Fibroblast of lung (primary cell): ENCODE measurements around the gene MCCD1. TPM values are rescaled to one million over a fixed set of nuclear protein-coding genes. Genes with fewer than 3 reads are reported as not detected.

Experiments used
- DNase-seq, 2 donors: peaks; one replicate each; pipeline versions ENCODE4 v3.0.0 to v3.0.0-alpha.2; 2010; ENCODE audit warnings: low read depth in 2 of 2
- H2AFZ ChIP-seq: 2 replicates; pipeline ENCODE4 v1.5.1; 2012; ENCODE audit warnings: low read length, control low read depth, inconsistent platforms
- H3K27ac ChIP-seq: 2 replicates; pipeline ENCODE4 v1.5.1; 2011; ENCODE audit warnings: low read length, control low read depth; ENCODE audit not compliant: insufficient read depth
- H3K27me3 ChIP-seq: 2 replicates; pipeline ENCODE4 v1.5.1; 2011; ENCODE audit warnings: mild to moderate bottlenecking, low read length; ENCODE audit not compliant: control insufficient read depth, insufficient read depth
- H3K36me3 ChIP-seq: 2 replicates; pipeline ENCODE4 v1.5.1; 2011; ENCODE audit warnings: low read length; ENCODE audit not compliant: control insufficient read depth, insufficient read depth
- H3K4me1 ChIP-seq: 2 replicates; pipeline ENCODE4 v1.5.1; 2011; ENCODE audit warnings: low read length; ENCODE audit not compliant: control insufficient read depth, insufficient read depth; ENCODE audit errors: extremely low read depth
- H3K4me2 ChIP-seq: 2 replicates; pipeline ENCODE4 v1.5.1; 2011; ENCODE audit warnings: low read length, control low read depth; ENCODE audit not compliant: insufficient read depth; ENCODE audit errors: extremely low read depth
- H3K4me3 ChIP-seq, 4 experiments: fragments of 200-600 bp in 1 of 4; sonication (generic) in 1 of 4; replicated peaks in 1 of 4; 2 replicates each; pipeline ENCODE4 v1.5.1; 2011 to 2016; ENCODE audit warnings: low read length in 4 of 4, low read depth in 3 of 4, mild to moderate bottlenecking in 3 of 4, control low read depth in 2 of 4, inconsistent platforms in 1 of 4, mixed read lengths in 1 of 4; ENCODE audit not compliant: insufficient read depth in 1 of 4; ENCODE audit errors: control extremely low read depth in 1 of 4
- H3K79me2 ChIP-seq: 2 replicates; pipeline ENCODE4 v1.5.1; 2012; ENCODE audit warnings: mild to moderate bottlenecking, low read length, inconsistent platforms; ENCODE audit not compliant: control insufficient read depth, insufficient read depth
- H3K9ac ChIP-seq: 2 replicates; pipeline ENCODE4 v1.5.1; 2011; ENCODE audit warnings: mild to moderate bottlenecking, low read length, control low read depth; ENCODE audit not compliant: insufficient read depth
- H3K9me3 ChIP-seq: 2 replicates; pipeline ENCODE4 v1.5.1; 2012; ENCODE audit warnings: low read depth, low read length; ENCODE audit not compliant: control insufficient read depth, insufficient read depth
- H4K20me1 ChIP-seq: 2 replicates; pipeline ENCODE4 v1.5.1; 2011; ENCODE audit warnings: low read length; ENCODE audit not compliant: control insufficient read depth, insufficient read depth; ENCODE audit errors: extremely low read depth
- EZH2 ChIP-seq: IDR thresholded peaks from 2 replicates; pipeline ENCODE4 v1.5.1; 2012; ENCODE audit warnings: low read length, control low read depth, mild to moderate bottlenecking; ENCODE audit errors: missing control alignments
- polyA plus RNA-seq, 2 donors: library from polyadenylated mRNA; depleted of rRNA in 1 of 2; stranded (reverse) in 1 of 2; unstranded in 1 of 2; fragments of >200 nt; gene quantifications; 2 replicates each; pipeline ENCODE4 v1.2.1, GENCODE V29; 2011 to 2012; ENCODE audit warnings: missing spikeins in 1 of 2
- total RNA-seq: library from RNA; depleted of rRNA; stranded (reverse); fragments of >200 nt; gene quantifications from 2 replicates; pipeline ENCODE4 v1.2.1, GENCODE V29; 2014
- TF ChIP-seq, protein P1 (sequence below), 2 donors: IDR thresholded peaks in 1 of 2; conservative IDR thresholded peaks in 1 of 2; 1 replicate in 1 of 2; 2 replicates in 1 of 2; pipeline ENCODE4 v1.5.1; 2011 to 2012; ENCODE audit warnings: low read length in 2 of 2, control low read depth in 1 of 2, inconsistent platforms in 1 of 2, low read depth in 1 of 2, mild to moderate bottlenecking in 1 of 2

The MCCD1 gene
- total and polyA plus RNA-seq, 2 donors (not counting 1 experiment from before 2014, with no cell fraction given): not detected

DNA sequence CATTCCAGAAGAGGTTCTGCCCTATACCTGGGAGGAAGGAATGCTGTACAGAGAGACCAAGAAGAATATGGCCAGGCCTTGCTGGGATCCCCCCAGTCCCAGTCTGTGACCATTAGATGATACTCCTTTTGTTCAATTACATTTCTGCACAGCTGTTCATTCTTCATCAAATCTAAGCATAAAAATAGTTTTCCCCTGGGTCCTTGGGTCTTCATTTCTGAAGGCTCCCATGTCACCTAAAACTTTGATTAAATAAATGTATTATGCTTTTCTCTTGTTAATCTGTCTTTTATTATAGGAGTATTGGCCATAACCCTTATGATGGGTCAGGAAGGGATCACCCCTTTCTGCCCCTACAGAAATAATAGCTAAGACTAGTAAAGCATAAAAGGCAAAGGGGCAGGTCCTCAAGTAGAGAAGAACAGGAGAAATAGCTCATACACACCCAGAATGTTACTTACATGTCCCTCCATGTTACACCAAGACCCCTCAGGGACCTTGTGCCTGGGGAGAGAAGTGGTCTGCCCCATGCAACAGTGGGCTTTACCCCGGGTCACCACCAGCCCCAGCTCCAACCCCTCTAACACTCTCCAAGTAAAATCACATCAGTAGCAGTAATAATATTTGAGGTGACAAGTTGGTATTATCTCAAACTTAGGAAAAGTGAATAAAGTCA, 41.2 kb downstream of the MCCD1 start:
- Histone ChIP-seq H3K79me2 (no peaks in the 10 kb centered on the region), H3K4me2 (no peak overlapping the region), H4K20me1 (no peaks in the 10 kb centered on the region), H3K4me3 (no peak overlapping the region), H3K27ac (no peak overlapping the region), H3K4me1 (no peaks in the 10 kb centered on the region), H3K27me3 (peaks cover 19% of the 10 kb centered on the region), H3K9ac (no peak overlapping the region), H2AFZ (no peak overlapping the region), H3K9me3 (no peaks in the 10 kb centered on the region), H3K36me3 (no peaks in the 10 kb centered on the region)
- no peak for DNase-seq
- TF ChIP-seq, protein P1, sequence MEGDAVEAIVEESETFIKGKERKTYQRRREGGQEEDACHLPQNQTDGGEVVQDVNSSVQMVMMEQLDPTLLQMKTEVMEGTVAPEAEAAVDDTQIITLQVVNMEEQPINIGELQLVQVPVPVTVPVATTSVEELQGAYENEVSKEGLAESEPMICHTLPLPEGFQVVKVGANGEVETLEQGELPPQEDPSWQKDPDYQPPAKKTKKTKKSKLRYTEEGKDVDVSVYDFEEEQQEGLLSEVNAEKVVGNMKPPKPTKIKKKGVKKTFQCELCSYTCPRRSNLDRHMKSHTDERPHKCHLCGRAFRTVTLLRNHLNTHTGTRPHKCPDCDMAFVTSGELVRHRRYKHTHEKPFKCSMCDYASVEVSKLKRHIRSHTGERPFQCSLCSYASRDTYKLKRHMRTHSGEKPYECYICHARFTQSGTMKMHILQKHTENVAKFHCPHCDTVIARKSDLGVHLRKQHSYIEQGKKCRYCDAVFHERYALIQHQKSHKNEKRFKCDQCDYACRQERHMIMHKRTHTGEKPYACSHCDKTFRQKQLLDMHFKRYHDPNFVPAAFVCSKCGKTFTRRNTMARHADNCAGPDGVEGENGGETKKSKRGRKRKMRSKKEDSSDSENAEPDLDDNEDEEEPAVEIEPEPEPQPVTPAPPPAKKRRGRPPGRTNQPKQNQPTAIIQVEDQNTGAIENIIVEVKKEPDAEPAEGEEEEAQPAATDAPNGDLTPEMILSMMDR (conservative IDR thresholded peaks at IDR 0.05 in 1 of 2, IDR thresholded peaks at IDR 0.05 in 1 of 2; ENCODE audit: low read depth in 1 of 2, low read length in 2 of 2): no peak
- no peak for TF ChIP-seq EZH2

DNA sequence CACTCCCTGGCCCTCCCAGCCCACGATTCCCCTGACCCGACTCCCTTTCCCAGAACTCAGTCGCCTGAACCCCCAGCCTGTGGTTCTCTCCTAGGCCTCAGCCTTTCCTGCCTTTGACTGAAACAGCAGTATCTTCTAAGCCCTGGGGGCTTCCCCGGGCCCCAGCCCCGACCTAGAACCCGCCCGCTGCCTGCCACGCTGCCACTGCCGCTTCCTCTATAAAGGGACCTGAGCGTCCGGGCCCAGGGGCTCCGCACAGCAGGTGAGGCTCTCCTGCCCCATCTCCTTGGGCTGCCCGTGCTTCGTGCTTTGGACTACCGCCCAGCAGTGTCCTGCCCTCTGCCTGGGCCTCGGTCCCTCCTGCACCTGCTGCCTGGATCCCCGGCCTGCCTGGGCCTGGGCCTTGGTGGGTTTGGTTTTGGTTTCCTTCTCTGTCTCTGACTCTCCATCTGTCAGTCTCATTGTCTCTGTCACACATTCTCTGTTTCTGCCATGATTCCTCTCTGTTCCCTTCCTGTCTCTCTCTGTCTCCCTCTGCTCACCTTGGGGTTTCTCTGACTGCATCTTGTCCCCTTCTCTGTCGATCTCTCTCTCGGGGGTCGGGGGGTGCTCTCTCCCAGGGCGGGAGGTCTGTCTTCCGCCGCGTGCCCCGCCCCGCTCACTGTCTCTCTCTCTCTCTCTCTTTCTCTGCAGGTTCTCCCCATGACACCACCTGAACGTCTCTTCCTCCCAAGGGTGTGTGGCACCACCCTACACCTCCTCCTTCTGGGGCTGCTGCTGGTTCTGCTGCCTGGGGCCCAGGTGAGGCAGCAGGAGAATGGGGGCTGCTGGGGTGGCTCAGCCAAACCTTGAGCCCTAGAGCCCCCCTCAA, 43.5 kb downstream of the MCCD1 start, which contains the start of gene LTA:
TSS of gene LTA (plus strand) at position 249 of the 871 bp plus-strand sequence. CDS start at position 703, 454 bp downstream.
- H3K9ac ChIP-seq: no peak within 1 kb of the TSS
- peaks cover 33% of the 10 kb centered on the region for H3K27me3 ChIP-seq
- H3K9me3 ChIP-seq: no peaks in the 10 kb centered on the region
- no peak for DNase-seq
- no peak within 1 kb of the TSS for H3K4me3 ChIP-seq
- H3K4me2 ChIP-seq: no peak within 1 kb of the TSS
- no peak within 1 kb of the TSS for H2AFZ ChIP-seq
- no peak for TF ChIP-seq EZH2
- TF ChIP-seq, protein P1 (conservative IDR thresholded peaks at IDR 0.05 in 1 of 2, IDR thresholded peaks at IDR 0.05 in 1 of 2; ENCODE audit: low read depth in 1 of 2, low read length in 2 of 2): no peak
- no peaks in the 10 kb centered on the region for H3K4me1 ChIP-seq
- H4K20me1 ChIP-seq: no peaks in the 10 kb centered on the region
- H3K79me2 ChIP-seq: no peaks in the 10 kb centered on the region
- no peak within 1 kb of the TSS for H3K27ac ChIP-seq
- no peaks in the 10 kb centered on the region for H3K36me3 ChIP-seq
